NCI-H2227 treated with DMSO at 0.1 percent for 48 hours (cell line): ENCODE results near the gene CDK6.

Source experiments
- DNase-seq: peaks from one replicate; lab custom pipeline; 2025; lab: John Stamatoyannopoulos, UW

The CDK6 gene

GRCh38 chr7:92845736-92846135 lies 9.4 kb upstream of the CDK6 start:
- DNase-seq: no peak

- no peak for DNase-seq
Observed at GRCh38 chr7:92843781-92844180, 7.4 kb upstream of the CDK6 start.

GRCh38 chr7:92843034-92843760 lies 6.8 kb upstream of the CDK6 start:
- DNase-seq: no peak

DNA sequence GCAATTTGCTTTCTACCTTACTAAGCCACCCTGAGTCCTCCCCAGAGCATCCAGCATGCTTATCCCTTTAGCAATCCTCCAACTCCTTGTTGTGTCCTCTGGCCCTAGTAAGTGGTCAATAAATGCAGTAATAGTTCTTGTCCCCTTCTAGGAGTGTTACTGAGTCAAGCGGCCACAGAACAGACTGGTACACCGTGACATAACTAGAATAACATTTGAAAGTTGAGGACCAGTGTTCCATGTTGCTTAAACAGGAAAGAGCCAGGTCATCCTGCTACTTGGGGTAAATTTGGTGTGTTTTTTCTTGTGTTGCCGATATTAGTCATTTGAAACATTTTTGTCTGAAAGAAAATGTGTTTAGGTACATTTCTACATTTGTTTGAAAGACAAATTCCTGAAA lies 4.8 kb upstream of the CDK6 start:
- no peak for DNase-seq

- peak; percentile 17 for DNase-seq
Observed at GRCh38 chr7:92840316-92840715, 3.9 kb upstream of the CDK6 start.

GRCh38 chr7:92839901-92840300 lies 3.5 kb upstream of the CDK6 start:
- no peak for DNase-seq

DNA sequence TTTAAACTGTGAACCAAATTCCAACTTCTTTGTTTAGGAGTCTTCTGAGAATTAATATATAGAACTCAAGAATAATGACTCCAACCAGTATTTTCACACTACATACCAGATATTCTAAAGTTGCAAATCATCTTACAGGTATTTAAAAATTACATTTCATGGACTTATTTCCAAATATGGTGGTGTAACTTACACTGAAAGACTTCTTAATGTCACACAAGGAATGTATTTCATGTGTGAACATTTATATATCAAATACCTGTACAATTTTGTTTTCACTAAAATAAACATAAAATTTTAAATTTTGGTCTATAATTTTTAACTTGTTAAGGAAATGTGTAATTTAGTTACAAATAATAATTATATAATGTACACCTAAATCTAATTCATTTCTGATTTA lies 2.6 kb upstream of the CDK6 start:
- DNase-seq: no peak

- DNase-seq: peak; percentile 16
Observed at GRCh38 chr7:92837000-92837749, 802 bp upstream of the CDK6 start.

- DNase-seq: no peak
Observed at GRCh38 chr7:92835851-92836488, 403 bp downstream of the CDK6 start.

DNA sequence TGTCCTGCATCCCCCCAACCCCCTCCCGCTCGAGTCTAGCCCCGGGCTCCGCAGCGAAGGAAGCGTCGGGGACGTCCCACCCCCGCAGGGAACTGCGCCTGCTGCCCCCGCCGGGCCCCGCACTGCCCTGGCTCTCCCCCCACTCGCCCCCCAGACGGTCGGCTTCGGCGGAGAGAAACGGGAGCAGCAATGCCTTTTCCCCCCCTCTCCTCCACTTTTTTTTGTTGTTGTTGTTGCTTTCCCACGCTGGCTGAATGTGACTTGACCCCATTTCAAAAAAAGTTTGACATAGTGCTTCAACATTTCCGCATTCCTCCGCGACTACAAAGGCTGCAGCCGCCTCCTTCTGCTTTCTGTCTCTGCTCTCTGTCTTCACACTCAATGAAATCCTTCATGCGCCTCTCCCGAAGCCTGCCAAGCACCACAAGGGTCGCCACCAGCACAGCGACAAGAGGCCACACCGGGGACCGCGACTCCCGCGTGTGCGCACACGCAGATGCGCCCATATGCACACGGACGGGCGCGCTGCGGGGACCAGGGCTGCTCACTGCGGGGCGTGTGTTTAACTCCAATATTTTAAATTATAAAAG lies 1.0 kb downstream of the CDK6 start:
- DNase-seq: peak; percentile 33

- DNase-seq: no peak
Observed at GRCh38 chr7:92834507-92835260, 1.7 kb downstream of the CDK6 start.

- DNase-seq: peak; percentile 88
Observed at GRCh38 chr7:92833766-92834506, 2.4 kb downstream of the CDK6 start.

DNA sequence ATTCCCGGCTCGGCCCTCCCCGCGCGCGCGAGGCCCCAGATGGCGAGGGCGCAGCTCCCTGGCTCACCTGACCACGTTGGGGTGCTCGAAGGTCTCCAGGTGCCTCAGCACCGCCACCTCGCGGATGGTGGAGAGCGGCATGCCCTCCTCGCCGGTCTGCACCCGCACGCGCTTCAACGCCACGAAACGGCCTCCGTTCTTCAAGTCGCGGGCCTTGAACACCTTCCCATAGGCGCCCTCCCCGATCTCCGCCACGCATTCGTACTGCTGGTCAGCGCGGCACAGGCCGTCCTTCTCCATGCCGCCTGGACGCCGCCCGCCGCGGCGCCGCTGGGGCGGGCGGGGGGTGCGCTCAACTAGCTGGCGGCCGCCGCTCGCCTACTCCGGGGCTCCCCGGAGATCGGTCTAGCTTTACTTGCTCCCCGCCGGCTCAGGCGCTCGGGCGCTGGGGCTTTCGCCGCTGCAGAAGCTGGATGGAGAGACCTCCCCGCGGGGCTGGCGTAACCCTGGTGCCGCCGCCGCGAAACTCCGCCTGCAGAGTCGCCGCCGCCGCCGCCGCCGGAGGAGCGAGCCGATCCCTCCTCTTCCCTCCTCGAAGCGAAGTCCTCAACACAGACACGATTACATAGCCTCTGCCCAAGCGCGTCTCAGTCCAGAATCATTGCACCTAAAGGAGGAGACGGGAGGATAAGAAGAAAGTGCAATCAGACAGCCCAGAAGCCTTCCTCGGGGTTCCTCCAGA lies 3.2 kb downstream of the CDK6 start:
- DNase-seq: peak; percentile 88

- no peak for DNase-seq
Observed at GRCh38 chr7:92832534-92833023, 3.8 kb downstream of the CDK6 start.

DNA sequence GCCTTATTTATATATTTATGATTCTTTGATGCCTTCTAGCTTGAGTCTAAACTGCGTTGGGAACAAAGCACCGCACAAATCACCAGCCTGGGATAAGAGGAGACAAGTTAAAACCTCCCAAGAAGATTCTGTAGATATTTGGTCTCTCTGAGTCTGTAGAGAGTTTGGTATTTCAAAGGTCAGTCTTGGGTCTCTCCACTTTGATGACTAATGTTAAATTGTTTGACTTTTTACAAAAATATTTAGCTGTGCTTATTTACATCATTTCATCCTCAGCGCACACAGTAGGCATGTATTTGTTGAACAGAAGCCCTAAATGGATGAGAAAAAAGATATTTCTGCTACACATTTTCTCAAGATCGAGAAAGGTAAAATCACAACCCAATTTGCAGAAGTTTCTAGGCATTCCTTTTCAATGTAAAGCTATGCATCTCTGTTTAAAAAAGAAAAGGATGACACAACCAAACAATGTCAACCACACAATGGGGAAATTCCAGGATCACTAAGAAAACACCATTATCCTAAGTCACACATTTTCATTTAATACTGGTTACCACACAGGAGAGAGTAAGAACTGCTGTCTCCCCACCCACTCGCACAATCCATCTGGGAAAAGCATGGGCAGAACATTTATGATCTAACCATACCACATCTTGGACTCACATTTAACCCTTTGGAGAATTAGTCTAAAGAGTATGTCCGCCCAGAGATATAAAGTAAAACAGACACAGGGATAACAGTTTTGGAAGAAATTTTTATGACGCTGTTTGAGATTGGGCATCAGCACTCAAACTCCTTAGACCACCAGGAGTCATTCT lies 4.4 kb downstream of the CDK6 start:
- DNase-seq: no peak

DNA sequence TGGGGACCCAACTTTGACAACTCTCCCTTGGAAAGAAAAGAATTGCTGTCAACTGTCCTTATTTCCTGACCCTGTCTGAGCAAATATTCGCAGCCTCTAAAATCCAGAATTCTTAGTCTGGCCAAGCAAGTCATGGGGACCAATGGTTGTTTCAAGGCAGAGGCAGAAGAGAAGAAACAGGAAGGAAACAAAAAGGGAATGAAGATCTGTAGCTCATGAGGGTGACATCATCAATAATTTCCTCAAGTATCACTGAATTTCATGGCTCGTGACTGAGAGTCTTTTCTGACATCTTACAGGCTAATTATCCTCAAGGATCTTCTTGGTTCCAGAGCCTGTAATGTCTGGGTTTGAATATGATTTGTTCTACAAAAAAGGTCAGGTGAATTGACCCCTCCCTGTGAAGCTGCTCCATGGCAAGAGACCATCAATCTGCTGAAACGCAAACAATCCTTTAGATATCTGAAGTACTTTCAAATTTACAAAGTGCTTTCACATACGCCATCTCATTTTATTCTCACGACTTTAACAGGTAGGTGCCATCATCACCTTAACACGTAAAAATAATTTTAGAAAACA lies 5.8 kb downstream of the CDK6 start:
- peak; percentile 86 for DNase-seq

GRCh38 chr7:92830027-92830426 lies 6.3 kb downstream of the CDK6 start:
- no peak for DNase-seq

- no peak for DNase-seq
Observed at GRCh38 chr7:92827464-92828120, 8.8 kb downstream of the CDK6 start.
